HEK293T (cell line): ENCODE data around the gene MYO9A.

Experiments used
- ARNT ChIP-seq: fragments of 450-650 bp; IDR thresholded peaks from 2 replicates; pipeline ENCODE4 v1.6.1; 2017; ENCODE audit warnings: mild to moderate bottlenecking
- BHLHE40 ChIP-seq: fragments of 450-650 bp; IDR thresholded peaks from 2 replicates; pipeline ENCODE4 v1.6.1; 2016; ENCODE audit warnings: mild to moderate bottlenecking, moderate library complexity, borderline replicate concordance
- ELF4 ChIP-seq: fragments of 450-650 bp; IDR thresholded peaks from 2 replicates; pipeline ENCODE4 v1.6.1; 2017; ENCODE audit warnings: antibody characterized with exemption
- FOXA1 ChIP-seq: fragments of 450-650 bp; IDR thresholded peaks from 2 replicates; pipeline ENCODE4 v1.6.1; 2016; ENCODE audit warnings: mild to moderate bottlenecking
- FOXK2 ChIP-seq: fragments of 450-650 bp; IDR thresholded peaks from 2 replicates; pipeline ENCODE4 v1.6.1; 2016; ENCODE audit warnings: mild to moderate bottlenecking
- HDGF ChIP-seq: fragments of 450-650 bp; IDR thresholded peaks from 2 replicates; pipeline ENCODE4 v1.6.1; 2017; ENCODE audit warnings: antibody characterized with exemption, borderline replicate concordance
- L3MBTL2 ChIP-seq: fragments of 450-650 bp; conservative IDR thresholded peaks from 2 replicates; pipeline ENCODE4 v1.6.1; 2016; ENCODE audit warnings: mild to moderate bottlenecking
- NFRKB ChIP-seq: fragments of 450-650 bp; IDR thresholded peaks from 2 replicates; pipeline ENCODE4 v1.6.1; 2016; ENCODE audit warnings: mild to moderate bottlenecking, moderate library complexity
- PKNOX1 ChIP-seq: fragments of 450-650 bp; IDR thresholded peaks from 2 replicates; pipeline ENCODE4 v1.6.1; 2016
- SP1 ChIP-seq: fragments of 450-650 bp; IDR thresholded peaks from 2 replicates; pipeline ENCODE4 v1.6.1; 2017
- SUZ12 ChIP-seq: fragments of 450-650 bp; IDR thresholded peaks from 2 replicates; pipeline ENCODE4 v1.6.1; 2016; ENCODE audit warnings: mild to moderate bottlenecking
- TARDBP ChIP-seq: fragments of 450-650 bp; IDR thresholded peaks from 2 replicates; pipeline ENCODE4 v1.6.1; 2016
- ZNF384 ChIP-seq: fragments of 450-650 bp; IDR thresholded peaks from 2 replicates; pipeline ENCODE4 v1.6.1; 2016

- TF ChIP-seq BHLHE40, result no peak
- TF ChIP-seq L3MBTL2, result no peak
- TF ChIP-seq FOXK2, result no peak
- no peak for TF ChIP-seq FOXA1
- TF ChIP-seq ELF4, result no peak
- no peak for TF ChIP-seq ZNF384
- TF ChIP-seq HDGF, result no peak
- no peak for TF ChIP-seq SP1
- no peak for TF ChIP-seq ARNT
- no peak for TF ChIP-seq NFRKB
- TF ChIP-seq PKNOX1, result no peak
- TF ChIP-seq TARDBP, result no peak
- no peak for TF ChIP-seq SUZ12
Measured at GRCh38 chr15:71825021-71825730, 292.8 kb downstream of the MYO9A start.
